Activated effector memory CD4-positive, alpha-beta T cell treated with anti-CD3 and anti-CD28 coated beads, Interleukin-2, amount 50 U/mL, for 16 hours (primary cell): ENCODE measurements around the gene TECPR2.
A peak's percentile ranks its signal among the peaks of the same experiment; 100 is the strongest.
"Not testable (repeated sequence)": the region's sequence is repeated elsewhere in the genome, so short reads cannot be mapped to it uniquely, and the experiment has no call there.

Experiments
- DNase-seq: peaks from one replicate; pipeline ENCODE4 v3.0.0-alpha.2; 2020

TECPR2 gene

GRCh38 chr14:102511538-102511937 is 148.8 kb downstream of the TECPR2 start:
- no peak for DNase-seq

GRCh38 chr14:102512793-102513300 is 150.1 kb downstream of the TECPR2 start:
- DNase-seq = no peak

GRCh38 chr14:102513899-102514772 is 151.4 kb downstream of the TECPR2 start:
- DNase-seq = no peak

GRCh38 chr14:102514987-102515733 is 152.4 kb downstream of the TECPR2 start:
- no peak for DNase-seq

GRCh38 chr14:102516531-102517391 is 154.0 kb downstream of the TECPR2 start:
- peak; percentile 89 for DNase-seq

GRCh38 chr14:102517392-102518062 is 154.8 kb downstream of the TECPR2 start:
- DNase-seq = no peak

- DNase-seq = no peak
Measured at GRCh38 chr14:102518063-102518648, 155.4 kb downstream of the TECPR2 start.

- DNase-seq = not testable (repeated sequence)
Measured at GRCh38 chr14:102519709-102520108, 157.0 kb downstream of the TECPR2 start.

- DNase-seq = no peak
Measured at GRCh38 chr14:102523200-102523568, 160.4 kb downstream of the TECPR2 start.

GRCh38 chr14:102523569-102524450 is 161.1 kb downstream of the TECPR2 start:
- no peak for DNase-seq

GRCh38 chr14:102524451-102525218 is 161.9 kb downstream of the TECPR2 start:
- peak; percentile 97 for DNase-seq

- DNase-seq = peak; percentile 75
Measured at GRCh38 chr14:102525219-102525928, 162.6 kb downstream of the TECPR2 start.

- no peak for DNase-seq
Measured at GRCh38 chr14:102525929-102526497, 163.3 kb downstream of the TECPR2 start.

- no peak for DNase-seq
Measured at GRCh38 chr14:102528431-102529170, 165.9 kb downstream of the TECPR2 start.

- no peak for DNase-seq
Measured at GRCh38 chr14:102530828-102531478, 168.2 kb downstream of the TECPR2 start.

GRCh38 chr14:102532204-102532658 is 169.5 kb downstream of the TECPR2 start:
- no peak for DNase-seq

- DNase-seq = no peak
Measured at GRCh38 chr14:102537981-102538601, 175.3 kb downstream of the TECPR2 start.
